ENCODE data around the gene PIP. TPM values are rescaled to one million over a fixed set of nuclear protein-coding genes. Genes with fewer than 3 reads are reported as not detected.

Gene PIP
- total RNA-seq, 1 experiment from 2014 or later: not detected

DNA sequence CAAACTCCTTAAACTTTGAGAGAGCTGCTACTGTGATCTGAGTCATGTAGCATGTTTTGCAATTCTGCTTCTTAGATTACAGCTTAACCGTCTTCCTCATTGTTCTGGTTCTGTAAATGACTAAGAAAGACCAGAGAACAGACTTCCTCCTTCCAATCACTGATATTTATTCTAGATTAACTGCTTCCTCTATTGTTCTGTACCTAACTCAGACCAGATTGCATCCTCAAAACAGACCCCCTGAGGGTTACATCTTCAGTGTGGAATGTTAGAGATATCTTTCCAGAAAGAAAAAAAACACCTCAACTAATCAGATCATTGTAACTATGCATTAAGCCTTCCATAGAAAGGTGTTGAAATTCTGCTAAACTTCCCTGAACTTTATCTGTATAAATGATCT lies 5.7 kb upstream of the PIP start:
- H3K9ac ChIP-seq (ENCODE audit: low read length): no peak overlapping the region
- H2AFZ ChIP-seq (ENCODE audit: low read depth, low read length, poor library complexity, severe bottlenecking): no peak overlapping the region
- RAD21 ChIA-PET (ENCODE audit: low non-redundant PET in 1 of 2, low total read pairs in 2 of 2, uncharacterized antibody in 2 of 2, unreplicated experiment in 2 of 2): no interaction called here
- no peaks in the 10 kb centered on the region for H3K9me2 ChIP-seq (ENCODE audit: insufficient read depth)
- no peak overlapping the region for H3K4me2 ChIP-seq (ENCODE audit: low read length)
- H3K4me3 ChIP-seq (replicated peaks in 1 of 2; ENCODE audit: low read depth in 1 of 2, low read length in 2 of 2): no peak overlapping the region
- ATAC-seq (no peak), DNase-seq (ENCODE audit: low read depth, low spot score) (no peak)
- no TSS peak for BruUV-seq (replicated peaks)
- no peak overlapping the region for H3K27ac ChIP-seq (ENCODE audit: low read depth, low read length)
- H3K4me1 ChIP-seq (ENCODE audit: control insufficient read depth in 1 of 2, insufficient read depth in 2 of 2, low read length in 2 of 2): no peaks in the 10 kb centered on the region
- CTCF ChIA-PET: no interaction called here
- no peaks in the 10 kb centered on the region for H3K36me3 ChIP-seq (ENCODE audit: control insufficient read depth in 1 of 2, insufficient read depth in 2 of 2, low read length in 2 of 2)
- H3K79me2 ChIP-seq (ENCODE audit: insufficient read depth, low read length): no peaks in the 10 kb centered on the region
- no peaks in the 10 kb centered on the region for H4K20me1 ChIP-seq (ENCODE audit: insufficient read depth)
- POLR2A ChIA-PET: no interaction called here
- intact Hi-C loops (cut with micrococcal nuclease): no loop called here
- no peak for TF ChIP-seq SIN3A (IDR thresholded peaks at IDR 0.05; ENCODE audit: low read depth)
- TF ChIP-seq, protein P1, sequence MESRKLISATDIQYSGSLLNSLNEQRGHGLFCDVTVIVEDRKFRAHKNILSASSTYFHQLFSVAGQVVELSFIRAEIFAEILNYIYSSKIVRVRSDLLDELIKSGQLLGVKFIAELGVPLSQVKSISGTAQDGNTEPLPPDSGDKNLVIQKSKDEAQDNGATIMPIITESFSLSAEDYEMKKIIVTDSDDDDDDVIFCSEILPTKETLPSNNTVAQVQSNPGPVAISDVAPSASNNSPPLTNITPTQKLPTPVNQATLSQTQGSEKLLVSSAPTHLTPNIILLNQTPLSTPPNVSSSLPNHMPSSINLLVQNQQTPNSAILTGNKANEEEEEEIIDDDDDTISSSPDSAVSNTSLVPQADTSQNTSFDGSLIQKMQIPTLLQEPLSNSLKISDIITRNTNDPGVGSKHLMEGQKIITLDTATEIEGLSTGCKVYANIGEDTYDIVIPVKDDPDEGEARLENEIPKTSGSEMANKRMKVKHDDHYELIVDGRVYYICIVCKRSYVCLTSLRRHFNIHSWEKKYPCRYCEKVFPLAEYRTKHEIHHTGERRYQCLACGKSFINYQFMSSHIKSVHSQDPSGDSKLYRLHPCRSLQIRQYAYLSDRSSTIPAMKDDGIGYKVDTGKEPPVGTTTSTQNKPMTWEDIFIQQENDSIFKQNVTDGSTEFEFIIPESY (IDR thresholded peaks at IDR 0.05; ENCODE audit: extremely low read depth, insufficient replicate concordance, low read length): no peak
- no peak for TF ChIP-seq ZFX (IDR thresholded peaks at IDR 0.05)
- H3K9me3 ChIP-seq (ENCODE audit: control insufficient read depth in 1 of 2, insufficient read depth in 1 of 2, low read depth in 1 of 2, low read length in 2 of 2): no peaks in the 10 kb centered on the region
- H3K27me3 ChIP-seq (ENCODE audit: insufficient read depth, low read length): 0 out of 2 replicates have a peak, but pooled peaks cover 6% of the 10 kb centered on the region

DNA sequence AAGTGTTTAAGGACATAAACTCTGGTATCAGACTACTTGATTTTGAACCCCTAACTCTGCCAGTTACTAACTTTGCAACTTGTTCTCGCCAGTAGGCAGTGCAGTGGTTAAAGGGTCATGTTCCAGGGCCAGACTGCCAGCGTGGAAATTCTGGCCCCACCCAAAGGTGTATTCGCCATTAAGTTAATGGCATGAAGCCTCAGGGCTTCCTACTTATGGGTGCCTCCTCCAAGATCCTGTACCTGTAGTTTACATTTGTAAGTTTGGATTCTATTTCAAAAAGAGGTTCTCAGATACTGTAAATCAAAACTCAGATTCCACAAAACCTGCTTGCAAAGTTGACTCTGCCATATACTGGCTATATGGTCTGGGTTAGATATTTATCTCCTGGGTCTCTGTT lies 2.8 kb upstream of the PIP start:
- CTCF ChIA-PET: no interaction called here
- intact Hi-C loops (cut with micrococcal nuclease): no loop called here
- TF ChIP-seq, protein P2, sequence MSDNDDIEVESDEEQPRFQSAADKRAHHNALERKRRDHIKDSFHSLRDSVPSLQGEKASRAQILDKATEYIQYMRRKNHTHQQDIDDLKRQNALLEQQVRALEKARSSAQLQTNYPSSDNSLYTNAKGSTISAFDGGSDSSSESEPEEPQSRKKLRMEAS (IDR thresholded peaks at IDR 0.05): no peak
- TF ChIP-seq SRF (IDR thresholded peaks at IDR 0.05; ENCODE audit: low read depth): no peak
- no peak for TF ChIP-seq RAD21 (IDR thresholded peaks at IDR 0.05; ENCODE audit: low read depth)
- TF ChIP-seq, protein P3, sequence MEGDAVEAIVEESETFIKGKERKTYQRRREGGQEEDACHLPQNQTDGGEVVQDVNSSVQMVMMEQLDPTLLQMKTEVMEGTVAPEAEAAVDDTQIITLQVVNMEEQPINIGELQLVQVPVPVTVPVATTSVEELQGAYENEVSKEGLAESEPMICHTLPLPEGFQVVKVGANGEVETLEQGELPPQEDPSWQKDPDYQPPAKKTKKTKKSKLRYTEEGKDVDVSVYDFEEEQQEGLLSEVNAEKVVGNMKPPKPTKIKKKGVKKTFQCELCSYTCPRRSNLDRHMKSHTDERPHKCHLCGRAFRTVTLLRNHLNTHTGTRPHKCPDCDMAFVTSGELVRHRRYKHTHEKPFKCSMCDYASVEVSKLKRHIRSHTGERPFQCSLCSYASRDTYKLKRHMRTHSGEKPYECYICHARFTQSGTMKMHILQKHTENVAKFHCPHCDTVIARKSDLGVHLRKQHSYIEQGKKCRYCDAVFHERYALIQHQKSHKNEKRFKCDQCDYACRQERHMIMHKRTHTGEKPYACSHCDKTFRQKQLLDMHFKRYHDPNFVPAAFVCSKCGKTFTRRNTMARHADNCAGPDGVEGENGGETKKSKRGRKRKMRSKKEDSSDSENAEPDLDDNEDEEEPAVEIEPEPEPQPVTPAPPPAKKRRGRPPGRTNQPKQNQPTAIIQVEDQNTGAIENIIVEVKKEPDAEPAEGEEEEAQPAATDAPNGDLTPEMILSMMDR (IDR thresholded peaks at IDR 0.05 in 2 of 3, conservative IDR thresholded peaks at IDR 0.05 in 1 of 3; ENCODE audit: borderline replicate concordance in 1 of 3, insufficient read depth in 1 of 3, low read depth in 2 of 3, low read length in 2 of 3): no peak
- no peak for TF ChIP-seq CBX3 (IDR thresholded peaks at IDR 0.05; ENCODE audit: low read depth)
- TF ChIP-seq, protein P4, sequence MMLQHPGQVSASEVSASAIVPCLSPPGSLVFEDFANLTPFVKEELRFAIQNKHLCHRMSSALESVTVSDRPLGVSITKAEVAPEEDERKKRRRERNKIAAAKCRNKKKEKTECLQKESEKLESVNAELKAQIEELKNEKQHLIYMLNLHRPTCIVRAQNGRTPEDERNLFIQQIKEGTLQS (IDR thresholded peaks at IDR 0.05): no peak
- no peak for TF ChIP-seq SP1 (IDR thresholded peaks at IDR 0.05; ENCODE audit: low read depth)
- no peak for TF ChIP-seq CEBPB (IDR thresholded peaks at IDR 0.05; ENCODE audit: low read depth)
- TF ChIP-seq POLR2AphosphoS5 (IDR thresholded peaks at IDR 0.05; ENCODE audit: low read depth, low read length): no peak
- no peak for TF ChIP-seq EGR1 (IDR thresholded peaks at IDR 0.05; ENCODE audit: low read depth)
- TF ChIP-seq, protein P1 (IDR thresholded peaks at IDR 0.05; ENCODE audit: extremely low read depth, insufficient replicate concordance, low read length): no peak
- no peak for TF ChIP-seq ELF1 (IDR thresholded peaks at IDR 0.05; ENCODE audit: borderline replicate concordance, low read depth)
- TF ChIP-seq SIN3A (IDR thresholded peaks at IDR 0.05; ENCODE audit: low read depth): no peak
- no peak for TF ChIP-seq ZNF274 (IDR thresholded peaks at IDR 0.05; ENCODE audit: low read depth, low read length)

More for the DNA sequence above, 2.8 kb upstream of the PIP start:
- DNase-seq (ENCODE audit: low read depth, low spot score) (no peak), ATAC-seq (no peak)
- no peaks in the 10 kb centered on the region for H4K20me1 ChIP-seq (ENCODE audit: insufficient read depth)
- peaks cover 30% of the 10 kb centered on the region for H3K27me3 ChIP-seq (ENCODE audit: insufficient read depth, low read length)
- no peak overlapping the region for H3K27ac ChIP-seq (ENCODE audit: low read depth, low read length)
- H3K9ac ChIP-seq (ENCODE audit: low read length): no peak overlapping the region
- ChIA-PET RAD21 (ENCODE audit: low non-redundant PET in 1 of 2, low total read pairs in 2 of 2, uncharacterized antibody in 2 of 2, unreplicated experiment in 2 of 2) (no interaction called here), POLR2A (no interaction called here)
- no peak overlapping the region for H2AFZ ChIP-seq (ENCODE audit: low read depth, low read length, poor library complexity, severe bottlenecking)
- no peaks in the 10 kb centered on the region for H3K9me2 ChIP-seq (ENCODE audit: insufficient read depth)
- H3K4me3 ChIP-seq (replicated peaks in 1 of 2; ENCODE audit: low read depth in 1 of 2, low read length in 2 of 2): no peak overlapping the region
- H3K79me2 ChIP-seq (ENCODE audit: insufficient read depth, low read length): no peaks in the 10 kb centered on the region
- no peak overlapping the region for H3K4me2 ChIP-seq (ENCODE audit: low read length)
- no peaks in the 10 kb centered on the region for H3K4me1 ChIP-seq (ENCODE audit: control insufficient read depth in 1 of 2, insufficient read depth in 2 of 2, low read length in 2 of 2)
- H3K9me3 ChIP-seq (ENCODE audit: control insufficient read depth in 1 of 2, insufficient read depth in 1 of 2, low read depth in 1 of 2, low read length in 2 of 2): no peaks in the 10 kb centered on the region
- H3K36me3 ChIP-seq (ENCODE audit: control insufficient read depth in 1 of 2, insufficient read depth in 2 of 2, low read length in 2 of 2): no peaks in the 10 kb centered on the region
- no TSS peak for BruUV-seq (replicated peaks)

Measured in HCT116 (cell line).